Dermis blood vessel endothelial cell (primary cell): ENCODE results near the gene CIAO2B. TPM values are rescaled to one million over a fixed set of nuclear protein-coding genes. Genes with fewer than 3 reads are reported as not detected.

Experiments
- DNase-seq: peaks from one replicate; pipeline ENCODE4 v3.0.0; 2010
- total RNA-seq: library from RNA; depleted of rRNA; stranded (reverse); fragments of >200 nt; gene quantifications from 2 replicates; pipeline ENCODE4 v1.2.3, GENCODE V29; 2014

CIAO2B gene
- total RNA-seq, 1 donor from 2014 or later: 188 TPM

- no peak for DNase-seq
Measured at GRCh38 chr16:66885491-66885890, 48.7 kb downstream of the CIAO2B start.

GRCh38 chr16:66882702-66883101 lies 51.5 kb downstream of the CIAO2B start:
- DNase-seq: no peak

Other genes starting within 250 kb of the CIAO2B start
- gene CMTM4, start 237.7 kb downstream of the CIAO2B start, total RNA-seq: 8.8 and 11.6 TPM in 2 replicates
- 112 and 219 TPM in 2 replicates for gene DYNC1LI2, start 182.8 kb downstream of the CIAO2B start, total RNA-seq
- 0.17 TPM in 1 of 2 replicates, not detected in the other for gene TERB1, start 132.8 kb downstream of the CIAO2B start, total RNA-seq
- gene NAE1, start 103.4 kb downstream of the CIAO2B start, total RNA-seq: 48.8 and 68.7 TPM in 2 replicates
- not detected in 2 replicates for gene CA7, start 90.0 kb downstream of the CIAO2B start, total RNA-seq
- gene PDP2, start 53.9 kb downstream of the CIAO2B start, total RNA-seq: 12.4 and 15.5 TPM in 2 replicates
- 0.65 and 1.2 TPM in 2 replicates for gene CDH16, start 15.5 kb downstream of the CIAO2B start, total RNA-seq
- gene RRAD, start 8.9 kb downstream of the CIAO2B start, total RNA-seq: 0.84 and 1.9 TPM in 2 replicates
- 14.1 and 21.2 TPM in 2 replicates for gene CES2, start 1.1 kb upstream of the CIAO2B start, total RNA-seq
- not detected in 2 replicates for gene CES3, start 26.9 kb upstream of the CIAO2B start, total RNA-seq
- 1.4 and 1.7 TPM in 2 replicates for gene CES4A, start 54.2 kb upstream of the CIAO2B start, total RNA-seq
- gene CBFB, start 94.7 kb upstream of the CIAO2B start, total RNA-seq: 96.5 and 124 TPM in 2 replicates
- 14.8 and 22.3 TPM in 2 replicates for gene PHAF1, start 175.5 kb upstream of the CIAO2B start, total RNA-seq
- 3.5 and 5.3 TPM in 2 replicates for gene B3GNT9, start 216.6 kb upstream of the CIAO2B start, total RNA-seq
- 18.2 and 26.5 TPM in 2 replicates for gene TRADD, start 225.5 kb upstream of the CIAO2B start, total RNA-seq
- gene FBXL8, start 225.6 kb upstream of the CIAO2B start, total RNA-seq: 7.8 and 9.0 TPM in 2 replicates
- 0.65 and 2.0 TPM in 2 replicates for gene HSF4, start 230.3 kb upstream of the CIAO2B start, total RNA-seq
- gene NOL3, start 236.1 kb upstream of the CIAO2B start, total RNA-seq: 8.6 and 8.8 TPM in 2 replicates
- gene MATCAP1, start 249.6 kb upstream of the CIAO2B start, total RNA-seq: 7.1 and 11.4 TPM in 2 replicates